Stimulated activated naive CD8-positive, alpha-beta T cell treated with anti-CD3 and anti-CD28 coated beads, Interleukin-15, amount 100 ng/mL, for 72 hours (primary cell): ENCODE results near the gene RFT1.

Experiments used
- ATAC-seq: fragments of 150-1000 bp; cut with Tn5 transposase; 2 replicates; pipeline ENCODE4 v1.10.0; 2021; ENCODE audit warnings: mild to moderate bottlenecking, moderate library complexity
- DNase-seq, 2 donors: peaks; one replicate each; pipeline ENCODE4 v3.0.0; 2021 to 2022
- H3K27ac Mint-ChIP-seq, 2 donors: one replicate each; pipeline ENCODE4 v1.8.0; 2022; ENCODE audit warnings: mild to moderate bottlenecking in 2 of 2, mixed read lengths in 2 of 2, moderate library complexity in 2 of 2
- H3K27me3 Mint-ChIP-seq: one replicate; pipeline ENCODE4 v1.8.0; 2022; ENCODE audit warnings: mixed read lengths
- H3K4me1 Mint-ChIP-seq: one replicate; pipeline ENCODE4 v1.8.0; 2022; ENCODE audit warnings: mild to moderate bottlenecking, mixed read lengths
- H3K4me3 Mint-ChIP-seq, 2 donors: one replicate each; pipeline ENCODE4 v1.8.0; 2022; ENCODE audit warnings: mild to moderate bottlenecking in 2 of 2, mixed read lengths in 2 of 2, moderate library complexity in 1 of 2
- H3K9me3 Mint-ChIP-seq, 2 donors: one replicate each; pipeline ENCODE4 v1.8.0; 2022; ENCODE audit warnings: mixed read lengths in 2 of 2

RFT1 gene

DNA sequence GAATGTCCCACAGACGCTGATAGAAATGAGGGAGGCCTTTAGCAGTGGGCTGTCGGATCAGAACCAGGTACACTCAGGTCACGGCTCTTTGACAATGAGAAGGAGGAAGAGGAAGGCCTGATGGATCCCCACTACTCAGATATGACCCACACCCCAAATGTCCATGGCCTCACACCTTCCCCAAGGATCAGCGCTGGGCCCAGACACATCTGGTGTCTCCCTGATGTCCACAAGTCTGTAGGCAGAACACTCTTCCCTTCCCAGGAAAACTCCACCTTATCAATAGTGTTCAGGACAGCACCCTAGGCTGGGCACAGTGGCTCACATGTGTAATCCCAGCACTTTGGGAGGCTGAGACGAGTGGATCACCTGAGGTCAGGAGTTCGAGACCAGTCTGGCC lies 51.1 kb downstream of the RFT1 start:
- Mint-ChIP-seq H3K4me1 (peaks cover 4% of the 10 kb centered on the region), H3K9me3 (no peaks in the 10 kb centered on the region), H3K27ac (peak overlapping the region in 1 of 2 donors; percentile 13), H3K27me3 (no peaks in the 10 kb centered on the region), H3K4me3 (no peak overlapping the region)
- no peak for ATAC-seq
- no peak for DNase-seq

DNA sequence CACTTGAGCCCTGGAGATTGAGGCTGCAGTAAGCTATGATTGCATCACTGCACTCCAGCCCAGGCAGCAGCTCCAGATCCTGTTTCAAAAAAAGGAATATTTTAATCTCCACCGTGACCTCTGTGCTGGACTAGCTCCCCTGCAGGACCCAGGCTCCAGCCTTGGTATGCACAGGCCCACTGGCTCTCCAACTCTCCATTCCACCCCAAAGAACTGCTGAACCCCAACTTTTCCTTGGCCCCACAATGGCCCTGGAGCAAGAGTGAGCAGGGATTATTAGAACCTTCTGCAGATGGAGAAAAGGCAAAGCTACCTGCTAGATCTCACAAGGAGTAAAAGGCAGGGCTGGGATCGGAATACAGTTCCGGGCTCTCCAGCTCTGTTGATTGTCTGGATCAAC lies 51.6 kb downstream of the RFT1 start:
- no peak for DNase-seq
- H3K27ac Mint-ChIP-seq: no peak overlapping the region
- no peaks in the 10 kb centered on the region for H3K9me3 Mint-ChIP-seq
- no peaks in the 10 kb centered on the region for H3K27me3 Mint-ChIP-seq
- no peak overlapping the region for H3K4me3 Mint-ChIP-seq
- ATAC-seq: no peak
- H3K4me1 Mint-ChIP-seq: peaks cover 9% of the 10 kb centered on the region

DNA sequence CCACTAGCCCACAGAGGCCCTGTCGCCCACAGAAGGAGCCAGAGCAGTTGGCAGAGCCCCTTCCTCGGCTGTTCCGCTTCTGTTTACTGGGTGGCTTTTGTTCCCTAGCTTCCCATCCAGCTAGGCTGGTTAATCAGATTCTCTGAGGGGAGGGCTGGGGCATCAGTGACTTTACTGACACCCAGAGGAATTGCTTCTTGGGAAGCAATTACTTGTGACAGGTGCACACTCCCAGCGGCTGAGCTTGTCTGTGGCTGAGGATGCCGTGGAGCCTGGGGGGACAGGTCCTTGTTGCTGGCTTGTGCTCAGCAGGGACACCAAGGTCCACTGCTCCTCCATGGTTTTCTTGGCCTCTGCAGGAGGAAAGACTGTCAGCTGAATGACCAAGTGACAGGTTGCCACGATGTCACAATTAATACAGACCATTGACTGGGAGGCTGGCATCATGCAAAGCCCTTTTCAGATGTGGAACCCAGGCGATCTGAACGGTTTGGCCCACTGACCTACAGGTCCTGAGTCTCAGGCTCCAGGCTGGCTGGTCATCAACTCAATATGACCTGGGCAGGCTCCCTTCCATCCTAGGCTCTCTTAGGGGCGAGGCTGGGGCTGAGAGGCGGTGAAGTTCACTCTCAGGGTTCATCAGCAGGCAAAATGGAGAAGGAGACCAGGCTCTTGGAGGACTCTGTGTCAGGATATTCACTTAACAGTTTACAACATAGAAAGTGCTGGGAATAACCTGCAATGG lies 52.6 kb downstream of the RFT1 start:
- H3K4me1 Mint-ChIP-seq: peaks cover 19% of the 10 kb centered on the region
- DNase-seq (no peak), ATAC-seq (no peak)
- H3K27ac Mint-ChIP-seq: no peak overlapping the region
- no peaks in the 10 kb centered on the region for H3K27me3 Mint-ChIP-seq
- H3K4me3 Mint-ChIP-seq: no peak overlapping the region
- no peaks in the 10 kb centered on the region for H3K9me3 Mint-ChIP-seq

DNA sequence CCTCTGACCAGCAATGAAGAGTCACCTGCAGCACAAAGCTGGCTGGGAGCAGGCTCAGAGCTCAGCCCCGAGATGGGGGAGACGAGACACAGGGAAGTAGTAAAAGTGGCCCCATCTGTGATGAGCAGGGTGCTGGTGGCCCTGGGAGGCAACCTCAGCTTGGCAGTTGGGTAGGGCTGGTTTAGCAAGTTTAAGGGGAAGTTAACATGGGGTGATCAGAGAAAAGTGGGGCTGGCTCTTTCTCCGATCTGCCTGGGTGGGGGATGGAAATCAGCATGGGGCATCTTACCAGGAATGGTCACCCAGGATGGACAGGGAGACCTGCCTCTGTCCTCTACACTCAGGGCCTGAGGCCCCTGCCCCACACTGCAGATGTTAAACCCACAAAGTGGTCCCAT lies 54.5 kb downstream of the RFT1 start:
- Mint-ChIP-seq H3K27ac (no peak overlapping the region), H3K4me1 (peaks cover 30% of the 10 kb centered on the region), H3K9me3 (no peaks in the 10 kb centered on the region), H3K27me3 (no peaks in the 10 kb centered on the region), H3K4me3 (no peak overlapping the region)
- ATAC-seq: no peak
- no peak for DNase-seq

DNA sequence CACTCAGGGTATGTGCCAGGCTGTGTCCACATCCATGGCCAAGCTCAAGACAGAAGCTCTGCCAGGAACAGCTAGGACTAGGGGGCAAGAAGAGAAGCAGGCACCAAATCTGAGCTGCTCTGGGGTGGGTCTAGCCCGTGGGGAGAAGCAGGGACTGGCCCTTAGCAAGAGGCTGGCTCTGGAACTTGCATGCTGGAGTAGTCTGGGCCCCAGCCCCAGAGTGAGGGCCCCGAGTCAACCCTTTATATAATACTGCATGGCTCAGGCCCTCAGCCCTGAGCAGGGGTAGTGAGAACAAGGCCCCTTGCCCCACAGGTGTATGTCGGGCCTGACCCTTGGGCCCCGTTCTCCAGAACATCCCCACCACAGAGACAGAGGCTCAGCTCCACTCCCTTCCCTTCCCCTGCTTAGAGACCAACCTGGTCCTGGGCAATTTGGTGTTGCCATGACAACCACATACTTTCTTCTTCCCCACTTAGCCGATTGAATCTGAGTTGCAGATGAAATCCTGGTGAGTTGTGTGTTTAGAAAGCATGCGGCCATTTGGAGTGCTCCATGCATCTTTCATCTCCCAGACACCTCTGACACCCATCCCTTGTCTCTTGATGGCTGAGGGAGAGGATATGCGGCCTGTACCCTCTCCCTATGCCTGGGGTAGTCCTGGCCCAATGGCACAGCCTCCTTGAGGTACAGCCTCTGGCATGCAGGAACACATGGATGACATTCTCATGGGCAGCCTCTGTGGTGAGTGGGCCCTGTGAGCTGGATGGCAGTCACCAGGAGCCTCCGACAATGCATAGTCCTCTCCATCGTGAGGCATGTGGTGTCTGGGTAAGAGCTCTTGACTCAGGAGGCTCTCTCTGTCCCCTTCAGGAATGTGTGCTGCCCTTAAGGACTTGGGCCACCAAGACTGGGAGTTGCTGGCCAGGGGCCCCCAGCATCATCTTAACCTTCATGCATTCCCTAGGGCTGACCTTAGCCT lies 55.2 kb downstream of the RFT1 start:
- no peak for ATAC-seq
- H3K27me3 Mint-ChIP-seq: no peaks in the 10 kb centered on the region
- peaks cover 30% of the 10 kb centered on the region for H3K4me1 Mint-ChIP-seq
- no peak for DNase-seq
- no peak overlapping the region for H3K4me3 Mint-ChIP-seq
- no peaks in the 10 kb centered on the region for H3K9me3 Mint-ChIP-seq
- H3K27ac Mint-ChIP-seq: peak overlapping the region in 1 of 2 donors; percentile 78

DNA sequence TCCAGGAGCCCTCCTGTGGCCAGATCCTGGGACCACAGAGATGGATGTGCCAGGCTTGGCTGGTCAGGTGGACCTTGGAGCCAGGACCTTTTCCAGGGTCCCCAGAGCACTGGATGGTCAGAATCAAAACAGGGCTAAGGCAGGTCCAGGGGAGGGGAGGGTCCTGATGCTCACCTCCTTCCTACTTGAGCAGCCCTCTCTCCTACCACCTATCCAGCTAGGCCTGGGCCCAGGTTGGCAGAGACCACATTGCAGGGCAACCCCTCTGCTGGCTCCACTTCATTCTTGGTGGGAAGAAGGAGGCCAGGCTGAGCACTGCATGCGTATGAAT lies 55.9 kb downstream of the RFT1 start:
- no peaks in the 10 kb centered on the region for H3K9me3 Mint-ChIP-seq
- H3K27ac Mint-ChIP-seq: peak overlapping the region; percentile 70 to 78
- peaks cover 30% of the 10 kb centered on the region for H3K4me1 Mint-ChIP-seq
- ATAC-seq (no peak), DNase-seq (no peak)
- no peak overlapping the region for H3K4me3 Mint-ChIP-seq
- no peaks in the 10 kb centered on the region for H3K27me3 Mint-ChIP-seq

DNA sequence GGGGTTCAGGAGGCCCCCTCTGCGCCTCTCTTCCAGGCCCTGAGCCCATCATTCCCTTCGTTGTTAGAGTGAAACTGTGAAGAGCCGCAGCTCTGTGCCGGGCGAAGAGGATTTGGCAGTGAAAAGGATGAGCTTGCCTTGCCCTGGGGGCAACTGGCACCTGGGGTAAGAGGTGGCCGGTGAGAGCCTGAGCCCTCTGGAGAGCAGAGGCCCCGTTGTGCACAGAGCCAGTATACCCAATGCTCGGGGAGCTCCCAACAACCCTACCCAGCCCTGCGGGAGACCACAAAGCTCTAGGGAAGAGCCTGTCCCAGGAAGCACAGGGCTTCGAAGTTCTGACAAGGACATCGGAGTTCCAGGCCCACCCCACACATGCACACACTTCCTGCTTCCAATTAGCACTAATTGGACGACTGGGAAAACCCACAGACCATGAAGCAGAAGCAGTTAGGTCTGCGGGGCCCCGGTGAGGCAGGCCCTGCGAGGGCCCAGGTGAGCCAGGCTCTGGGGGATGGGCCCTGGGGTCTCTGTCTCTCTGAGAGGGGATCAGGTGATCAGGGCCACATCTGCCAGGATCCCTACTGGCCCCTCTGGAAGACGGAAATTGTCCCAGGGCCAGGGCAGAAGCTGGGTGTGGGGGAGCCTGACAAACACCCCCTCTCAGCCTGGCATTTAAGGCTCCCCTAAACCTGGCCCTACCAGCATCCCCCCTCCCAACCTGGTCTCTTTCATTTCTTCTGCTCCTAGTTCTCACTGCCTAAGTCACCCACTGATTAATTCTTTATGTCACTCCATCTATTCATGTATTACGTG lies 56.5 kb downstream of the RFT1 start:
- DNase-seq: no peak
- H3K27ac Mint-ChIP-seq: peak overlapping the region; percentile 98 to 99
- H3K4me3 Mint-ChIP-seq: peak overlapping the region; percentile 90 to 91
- peaks cover 30% of the 10 kb centered on the region for H3K4me1 Mint-ChIP-seq
- H3K27me3 Mint-ChIP-seq: no peaks in the 10 kb centered on the region
- no peaks in the 10 kb centered on the region for H3K9me3 Mint-ChIP-seq
- ATAC-seq: no peak

DNA sequence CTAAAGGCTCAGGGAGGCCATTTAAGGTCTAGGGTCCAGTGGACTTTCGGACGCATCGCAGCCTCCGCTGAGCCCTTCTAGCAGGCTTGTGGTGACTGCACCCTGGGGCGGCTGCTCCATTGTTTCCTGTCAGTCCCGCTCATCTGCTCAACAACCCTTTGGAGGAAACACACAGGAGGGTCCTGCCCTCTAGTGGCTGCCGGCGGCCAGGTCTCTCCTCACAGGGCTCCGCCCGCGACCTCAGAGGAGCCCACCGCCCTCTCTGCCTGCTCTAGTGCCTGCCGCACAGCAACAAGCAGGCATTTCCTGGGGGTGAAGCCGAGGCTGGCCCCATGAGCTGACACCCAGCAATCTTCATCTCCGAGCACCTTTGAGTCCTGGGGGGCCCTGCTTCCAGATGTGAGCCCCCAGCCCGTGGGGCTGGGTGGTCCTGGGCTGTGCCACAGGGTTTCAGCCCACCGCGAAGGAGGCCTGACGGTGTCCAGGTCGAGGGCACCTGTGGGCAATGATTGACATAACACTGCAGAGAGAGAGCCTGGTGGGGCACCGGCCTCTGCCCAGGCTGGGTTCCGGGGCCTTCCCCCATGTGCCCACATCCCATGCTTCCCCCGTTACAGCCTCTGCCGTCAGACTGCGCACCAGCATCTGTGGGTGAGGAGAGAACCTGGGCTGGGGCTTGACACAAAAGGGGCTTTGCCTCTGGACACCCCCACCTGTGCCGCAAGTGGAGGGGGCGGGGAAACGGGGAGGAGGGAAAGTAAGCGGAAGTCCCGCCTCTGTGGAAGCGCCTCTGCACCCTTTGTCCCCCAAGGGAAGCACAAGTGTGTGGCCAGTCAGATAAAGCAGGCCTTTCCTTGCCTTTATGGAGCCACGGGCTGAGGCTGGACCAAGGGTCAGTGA lies 57.3 kb downstream of the RFT1 start:
- peak; percentile 90 to 95 for DNase-seq

DNA sequence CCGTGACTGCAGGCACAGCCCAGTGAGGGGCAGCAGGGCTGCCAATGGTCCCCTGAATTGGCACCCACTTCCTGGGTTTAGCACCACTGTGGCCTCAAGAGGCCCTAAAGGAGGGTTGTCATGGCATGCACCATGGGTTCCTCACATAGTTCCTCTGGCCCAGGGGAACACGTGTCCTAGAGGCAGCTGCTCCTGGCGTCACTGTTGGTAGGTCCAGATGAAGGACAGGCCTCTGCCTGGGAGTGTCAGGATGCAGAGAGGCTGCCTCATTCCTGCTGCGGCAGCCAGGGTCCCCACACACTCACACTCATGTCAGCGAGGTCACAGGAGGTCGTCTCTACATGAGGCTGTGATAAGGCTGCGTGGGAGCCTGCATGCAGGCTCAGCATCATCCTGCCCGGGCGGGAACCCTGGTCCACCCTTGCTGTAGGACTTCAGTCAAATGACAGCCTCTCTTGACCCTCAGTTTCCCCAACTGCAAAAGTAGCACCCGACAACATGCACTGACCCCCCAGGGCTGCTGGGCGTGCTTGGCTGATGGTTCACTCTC lies 58.3 kb downstream of the RFT1 start:
- peak overlapping the region; percentile 90 to 91 for H3K4me3 Mint-ChIP-seq
- DNase-seq (no peak), ATAC-seq (no peak)
- H3K27me3 Mint-ChIP-seq: no peaks in the 10 kb centered on the region
- H3K9me3 Mint-ChIP-seq: no peaks in the 10 kb centered on the region
- H3K4me1 Mint-ChIP-seq: peaks cover 30% of the 10 kb centered on the region
- peak overlapping the region in 1 of 2 donors; percentile 98 for H3K27ac Mint-ChIP-seq

More for the DNA sequence above, 57.3 kb downstream of the RFT1 start:
- no peaks in the 10 kb centered on the region for H3K9me3 Mint-ChIP-seq
- H3K4me1 Mint-ChIP-seq: peaks cover 30% of the 10 kb centered on the region
- H3K27ac Mint-ChIP-seq: peak overlapping the region; percentile 98 to 99
- peak; percentile 93 for ATAC-seq
- peak overlapping the region; percentile 90 to 91 for H3K4me3 Mint-ChIP-seq
- no peaks in the 10 kb centered on the region for H3K27me3 Mint-ChIP-seq

DNA sequence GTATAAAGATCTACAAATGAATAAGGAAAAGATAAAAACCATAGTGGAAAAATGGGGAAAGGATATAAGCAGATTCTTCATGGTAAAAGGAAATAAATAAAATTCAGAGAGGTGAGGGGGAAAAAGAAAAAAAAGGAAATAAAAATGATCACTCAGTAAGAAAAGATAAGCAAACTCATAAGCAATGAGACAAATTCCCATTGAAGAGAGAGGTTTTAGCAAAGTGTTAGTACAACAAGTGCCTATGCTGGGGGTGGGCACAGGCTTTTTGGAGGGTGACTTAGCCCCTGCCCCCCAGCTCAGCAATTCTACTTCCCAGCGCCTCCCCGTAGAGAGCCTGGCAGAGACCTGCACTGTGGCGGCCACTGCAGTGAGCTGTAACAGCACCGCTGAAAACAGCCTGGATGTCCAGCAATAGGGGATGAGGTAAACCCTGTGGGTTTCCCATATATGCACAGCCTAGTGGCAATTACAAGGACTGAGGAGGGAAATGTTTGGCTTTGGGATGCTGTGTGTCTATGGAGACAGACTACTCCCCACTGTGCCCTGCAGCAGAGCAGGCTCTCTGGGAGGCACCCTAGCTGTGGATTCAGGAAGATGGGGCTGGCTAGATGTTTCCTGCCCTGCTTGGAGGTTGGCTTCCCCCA lies 60.7 kb downstream of the RFT1 start:
- ATAC-seq (no peak), DNase-seq (no peak)
- H3K27ac Mint-ChIP-seq: no peak overlapping the region

DNA sequence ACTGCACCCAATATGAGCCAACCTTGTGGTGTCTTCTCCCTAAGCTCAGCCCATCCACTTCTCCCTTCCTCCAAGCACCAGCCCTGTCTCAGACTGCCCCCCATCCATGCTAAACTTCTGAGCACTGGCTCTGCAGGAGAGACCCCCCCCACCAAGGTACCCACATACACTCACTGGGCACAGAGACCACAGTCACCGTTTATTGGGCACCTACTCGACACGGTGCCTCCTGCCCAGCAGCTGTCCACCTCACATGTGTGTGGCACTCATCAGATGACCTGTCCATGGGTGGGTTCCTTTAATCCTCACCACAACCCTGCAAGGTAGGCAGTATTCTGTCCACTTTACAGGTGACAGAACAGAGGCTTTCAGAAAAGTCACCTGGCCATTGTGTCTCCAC lies 62.1 kb downstream of the RFT1 start:
- Mint-ChIP-seq H3K4me1 (peaks cover 17% of the 10 kb centered on the region), H3K27me3 (peaks cover 7% of the 10 kb centered on the region), H3K9me3 (no peaks in the 10 kb centered on the region), H3K27ac (no peak overlapping the region), H3K4me3 (no peak overlapping the region)
- DNase-seq (no peak), ATAC-seq (no peak)

More for the DNA sequence above, 60.7 kb downstream of the RFT1 start:
- H3K9me3 Mint-ChIP-seq: no peaks in the 10 kb centered on the region
- peaks cover 7% of the 10 kb centered on the region for H3K27me3 Mint-ChIP-seq
- H3K4me1 Mint-ChIP-seq: peaks cover 30% of the 10 kb centered on the region
- H3K4me3 Mint-ChIP-seq: no peak overlapping the region

DNA sequence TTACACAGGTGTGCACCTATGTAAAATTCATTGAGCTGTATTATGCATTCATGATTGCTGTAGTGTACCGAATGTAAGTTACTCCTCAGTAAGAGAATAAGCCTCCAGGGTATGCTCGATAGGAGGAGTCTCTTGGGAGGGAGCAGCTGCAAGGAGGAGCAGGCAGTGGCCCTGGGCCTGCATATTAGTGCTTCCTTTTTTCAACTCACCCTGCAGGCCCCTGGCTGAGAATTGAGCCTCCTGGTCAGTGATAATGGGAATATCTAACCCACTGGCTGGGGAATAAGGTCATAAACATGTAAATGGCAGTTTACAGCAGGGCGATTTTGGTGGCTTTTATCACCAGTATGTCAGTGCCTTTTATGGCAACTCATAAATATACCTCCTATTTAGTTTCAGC lies 62.7 kb downstream of the RFT1 start:
- DNase-seq (no peak), ATAC-seq (no peak)
- Mint-ChIP-seq H3K27ac (no peak overlapping the region), H3K4me1 (peaks cover 11% of the 10 kb centered on the region), H3K4me3 (no peak overlapping the region), H3K27me3 (peaks cover 7% of the 10 kb centered on the region), H3K9me3 (no peaks in the 10 kb centered on the region)

DNA sequence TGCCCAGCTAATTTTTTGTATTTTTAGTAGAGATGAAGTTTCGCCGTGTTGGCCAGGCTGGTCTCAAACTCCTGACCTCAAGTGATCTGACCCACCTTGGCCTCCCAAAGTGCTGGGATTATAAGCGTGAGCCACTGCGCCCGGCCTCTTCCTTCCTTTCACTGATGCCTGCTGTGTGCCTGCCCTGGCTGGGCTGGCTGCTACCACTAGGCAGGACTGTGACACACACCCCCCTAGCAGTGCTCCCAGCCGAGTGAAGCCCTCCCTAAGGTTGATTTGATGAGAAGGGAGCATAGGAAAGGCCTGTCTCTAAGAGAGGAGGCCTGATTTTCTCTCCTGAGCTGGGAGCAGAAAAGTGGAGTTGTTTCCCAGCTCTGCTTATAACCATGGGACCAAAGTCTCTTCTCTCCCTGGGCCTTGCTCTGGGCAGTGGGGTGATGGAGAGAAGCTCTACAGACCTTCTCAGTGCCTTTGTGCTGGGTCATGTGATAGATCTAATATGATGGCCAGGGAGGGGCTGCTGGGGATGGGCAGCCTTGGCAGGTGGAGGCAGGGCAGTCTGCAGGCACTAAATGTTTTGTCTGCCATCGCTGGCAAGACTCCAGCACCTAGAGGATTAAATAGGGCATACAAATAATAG lies 64.3 kb downstream of the RFT1 start:
- Mint-ChIP-seq H3K9me3 (no peaks in the 10 kb centered on the region), H3K4me3 (no peak overlapping the region), H3K27me3 (peaks cover 7% of the 10 kb centered on the region), H3K4me1 (no peaks in the 10 kb centered on the region), H3K27ac (peak overlapping the region in 1 of 2 donors; percentile 84)
- no peak for DNase-seq
- no peak for ATAC-seq

DNA sequence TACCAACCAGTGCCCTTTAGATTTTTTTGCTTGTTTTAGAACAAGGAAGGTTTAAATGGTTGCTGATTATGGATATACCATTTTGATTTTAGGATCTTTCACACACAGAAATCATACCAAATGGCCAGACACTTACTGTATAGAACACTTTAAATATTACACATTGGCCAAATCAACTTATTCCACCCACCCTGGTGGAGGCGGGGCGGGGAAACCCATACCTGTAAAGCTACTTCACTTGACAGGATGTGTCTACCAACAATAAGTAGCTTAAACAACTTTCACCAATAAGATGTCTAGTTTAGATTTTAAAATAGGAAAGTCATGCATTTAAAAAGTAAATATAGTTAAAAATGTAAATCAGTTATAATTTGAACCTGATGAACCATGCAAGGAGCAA lies 67.3 kb downstream of the RFT1 start:
- H3K4me3 Mint-ChIP-seq: no peak overlapping the region
- DNase-seq (no peak), ATAC-seq (no peak)
- H3K9me3 Mint-ChIP-seq: no peaks in the 10 kb centered on the region
- no peak overlapping the region for H3K27ac Mint-ChIP-seq
- peaks cover 7% of the 10 kb centered on the region for H3K27me3 Mint-ChIP-seq
- no peaks in the 10 kb centered on the region for H3K4me1 Mint-ChIP-seq
